A549 (cell line): ENCODE data around the gene NTF3. TPM values are rescaled to one million over a fixed set of nuclear protein-coding genes. Genes with fewer than 3 reads are reported as not detected.

Source experiments
- ATAC-seq, 2 experiments: fragments of 200-7000 bp in 1 of 2; fragments of >200 bp in 1 of 2; cut with Nextera tagmentation in 1 of 2; cut with Tn5 transposase in 1 of 2; 3 replicates each; pipeline versions ENCODE4 v1.8.0 to v1.9.1; 2018 to 2020; ENCODE audit warnings: mild to moderate bottlenecking in 1 of 2, moderate library complexity in 1 of 2
- CTCF ChIA-PET: fragments of 300-600 bp; sonication (Branson Sonifier 250); formaldehyde crosslinking; extraction: SDS; loops from one replicate; lab custom pipeline; 2021; ENCODE audit warnings: antibody characterized with exemption, inconsistent platforms; lab: Yijun Ruan, JAX
- POLR2A ChIA-PET: fragments of 350-600 bp; formaldehyde crosslinking; extraction: SDS; loops from one replicate; lab custom pipeline; 2021; ENCODE audit warnings: antibody characterized with exemption, inconsistent platforms; lab: Yijun Ruan, JAX
- DNase-seq, 2 experiments: peaks; one replicate each; pipeline versions ENCODE4 v3.0.0 to v3.0.0-alpha.2; 2011 to 2016; ENCODE audit warnings: low read depth in 1 of 2, low spot score in 1 of 2
- FAIRE-seq: peaks from 2 replicates; lab custom pipeline; 2011; peaks lifted over from hg19 to GRCh38; lab: Jason Lieb, UNC
- H3K27ac ChIP-seq, 2 experiments: fragments of >200 bp; sonication (Bioruptor Twin); formaldehyde crosslinking; 3 replicates each; pipeline ENCODE4 v1.5.1; 2016 to 2017
- H3K4me1 ChIP-seq: fragments of >200 bp; sonication (Bioruptor Twin); formaldehyde crosslinking; 3 replicates; pipeline ENCODE4 v1.6.1; 2016
- H3K4me2 ChIP-seq: fragments of >200 bp; sonication (Bioruptor Twin); formaldehyde crosslinking; 3 replicates; pipeline ENCODE4 v1.6.1; 2016
- H3K4me3 ChIP-seq: fragments of >200 bp; sonication (Bioruptor Twin); formaldehyde crosslinking; 3 replicates; pipeline ENCODE4 v1.5.1; 2016
- H3K9me3 ChIP-seq: fragments of >200 bp; sonication (Bioruptor Twin); formaldehyde crosslinking; 3 replicates; pipeline ENCODE4 v1.6.1; 2016
- CBX8 ChIP-seq: fragments of 200-600 bp; sonication (generic); IDR thresholded peaks from 2 replicates; pipeline ENCODE4 v1.6.1; 2016
- HDAC2 ChIP-seq: fragments of 200-600 bp; sonication (generic); IDR thresholded peaks from 2 replicates; pipeline ENCODE4 v1.6.1; 2016
- MYC ChIP-seq: IDR thresholded peaks from 2 replicates; pipeline ENCODE4 v1.6.1; 2012; ENCODE audit warnings: mild to moderate bottlenecking, inconsistent platforms, low read length, improper control_type of control experiment, borderline replicate concordance
- NPAS2 ChIP-seq: fragments of 250-450 bp; sonication (Bioruptor Pico); IDR thresholded peaks from 2 replicates; pipeline ENCODE4 v1.8.0; 2022; ENCODE audit warnings: mild to moderate bottlenecking, moderate library complexity, borderline replicate concordance
- POLR2A ChIP-seq: IDR thresholded peaks from 2 replicates; pipeline ENCODE4 v1.6.1; 2012; ENCODE audit warnings: mild to moderate bottlenecking, low read length
- RAD21 ChIP-seq, 2 experiments: fragments of >200 bp in 1 of 2; sonication (Bioruptor Twin) in 1 of 2; formaldehyde crosslinking in 1 of 2; IDR thresholded peaks in 1 of 2; conservative IDR thresholded peaks in 1 of 2; 2 replicates in 1 of 2; 3 replicates in 1 of 2; pipeline ENCODE4 v1.6.1; 2012 to 2018; ENCODE audit warnings: inconsistent platforms in 1 of 2
- RNF2 ChIP-seq: fragments of 200-600 bp; sonication (generic); IDR thresholded peaks from 2 replicates; pipeline ENCODE4 v1.6.1; 2016; ENCODE audit warnings: low read depth, mild to moderate bottlenecking, antibody characterized with exemption, moderate library complexity, borderline replicate concordance
- SMC3 ChIP-seq: fragments of >200 bp; sonication (Bioruptor Twin); formaldehyde crosslinking; IDR thresholded peaks from 3 replicates; pipeline ENCODE4 v1.6.1; 2018; ENCODE audit warnings: inconsistent platforms
- TFCP2L1 ChIP-seq: fragments of 250-450 bp; sonication (Bioruptor Pico); IDR thresholded peaks from 2 replicates; pipeline ENCODE4 v1.5.0; 2021; ENCODE audit warnings: mild to moderate bottlenecking
- ZC3H11A ChIP-seq: fragments of 450-650 bp; IDR thresholded peaks from 2 replicates; pipeline ENCODE4 v1.6.1; 2014; ENCODE audit warnings: antibody characterized with exemption, mild to moderate bottlenecking
- ZFP36 ChIP-seq: fragments of 450-650 bp; IDR thresholded peaks from 2 replicates; pipeline ENCODE4 v1.6.1; 2014; ENCODE audit warnings: borderline replicate concordance; ENCODE audit not compliant: partially characterized antibody
- WGBS: methylation state at CpG from one replicate; pipeline ENCODE4 v1.1.6; 2017; ENCODE audit errors: missing lambda C conversion rate; 5-methylcytosine and 5-hydroxymethylcytosine counted together
- polyA plus RNA-seq, 4 experiments: library from polyadenylated mRNA; depleted of rRNA in 3 of 4; stranded (reverse); fragments of >200 nt; fragmentation: RNase III in 1 of 4; extraction: RNeasy Plus Mini Kit Qiagen cat#74134 plus additional on column Dnase treatment in 1 of 4; gene quantifications; 2 replicates in 3 of 4; 3 replicates in 1 of 4; pipeline ENCODE4 v1.2.3, GENCODE V29; 2011 to 2017
- TF ChIP-seq, protein P1 (sequence below): fragments of 450-650 bp; IDR thresholded peaks from 2 replicates; pipeline ENCODE4 v1.6.1; 2014; ENCODE audit warnings: antibody characterized with exemption
- TF ChIP-seq, protein P2 (sequence below): fragments of 250-450 bp; sonication (Bioruptor Pico); IDR thresholded peaks from 2 replicates; pipeline ENCODE4 v1.5.0; 2020; ENCODE audit warnings: low read depth, mild to moderate bottlenecking, moderate library complexity
- TF ChIP-seq, protein P3 (sequence below): fragments of >200 bp; sonication (Bioruptor Twin); formaldehyde crosslinking; IDR thresholded peaks from 3 replicates; pipeline ENCODE4 v1.5.1; 2016

The NTF3 gene
- polyA plus RNA-seq, 2 of the 4 experiments (the other 2 are of a cell fraction) = not detected

DNA sequence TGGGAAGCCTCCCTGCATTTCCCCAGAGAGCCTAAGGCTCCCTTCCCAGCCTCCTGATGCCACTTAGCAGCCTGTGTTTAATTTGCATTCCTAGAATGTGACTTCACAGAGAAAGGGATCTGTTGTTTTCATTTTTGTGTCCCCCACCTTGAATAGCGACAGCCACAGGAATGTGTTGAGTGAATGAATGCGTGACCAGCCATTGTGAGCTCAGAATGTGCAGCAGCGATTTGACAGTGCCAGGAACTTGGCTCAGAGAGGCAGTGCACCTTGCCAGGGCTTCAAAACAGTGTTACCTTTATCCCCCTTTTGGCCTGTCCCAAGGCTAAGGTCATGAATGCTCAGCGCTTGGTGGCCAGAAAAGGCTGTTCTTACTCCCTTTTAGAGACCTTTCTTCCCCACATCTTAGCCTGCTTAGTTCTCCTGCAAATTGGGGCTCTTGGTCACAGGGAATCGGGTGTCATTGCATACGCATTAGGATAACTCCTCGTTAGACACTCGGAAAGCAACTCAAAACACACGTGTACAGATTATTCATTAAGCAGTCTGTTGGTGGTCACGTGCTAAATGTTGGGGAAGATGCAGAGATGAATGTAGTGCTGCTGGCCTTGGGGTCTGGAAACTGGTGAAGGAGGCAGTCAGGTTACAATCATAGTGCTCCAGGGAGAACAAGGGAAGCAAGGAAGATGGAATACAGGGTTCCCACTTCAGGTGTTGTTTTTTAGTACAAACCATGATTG is 9.8 kb downstream of the NTF3 start:
- Histone ChIP-seq H3K4me2 (no peak overlapping the region), H3K27ac (no peak overlapping the region), H3K9me3 (no peaks in the 10 kb centered on the region), H3K4me1 (no peaks in the 10 kb centered on the region), H3K4me3 (no peak overlapping the region)
- no peak for FAIRE-seq
- TF ChIP-seq MYC (no peak), TFCP2L1 (CRISPR knock-in tag) (no peak), HDAC2 (no peak), ZC3H11A (no peak), NPAS2 (no peak)
- TF ChIP-seq, protein P1, sequence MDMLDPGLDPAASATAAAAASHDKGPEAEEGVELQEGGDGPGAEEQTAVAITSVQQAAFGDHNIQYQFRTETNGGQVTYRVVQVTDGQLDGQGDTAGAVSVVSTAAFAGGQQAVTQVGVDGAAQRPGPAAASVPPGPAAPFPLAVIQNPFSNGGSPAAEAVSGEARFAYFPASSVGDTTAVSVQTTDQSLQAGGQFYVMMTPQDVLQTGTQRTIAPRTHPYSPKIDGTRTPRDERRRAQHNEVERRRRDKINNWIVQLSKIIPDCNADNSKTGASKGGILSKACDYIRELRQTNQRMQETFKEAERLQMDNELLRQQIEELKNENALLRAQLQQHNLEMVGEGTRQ = no peak
- TF ChIP-seq, protein P2, sequence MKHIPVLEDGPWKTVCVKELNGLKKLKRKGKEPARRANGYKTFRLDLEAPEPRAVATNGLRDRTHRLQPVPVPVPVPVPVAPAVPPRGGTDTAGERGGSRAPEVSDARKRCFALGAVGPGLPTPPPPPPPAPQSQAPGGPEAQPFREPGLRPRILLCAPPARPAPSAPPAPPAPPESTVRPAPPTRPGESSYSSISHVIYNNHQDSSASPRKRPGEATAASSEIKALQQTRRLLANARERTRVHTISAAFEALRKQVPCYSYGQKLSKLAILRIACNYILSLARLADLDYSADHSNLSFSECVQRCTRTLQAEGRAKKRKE = no peak
- 24% methylated on average over 10 of the region's 10 CpGs for WGBS
- no peak for ATAC-seq
- DNase-seq = no peak
- ChIA-PET CTCF (interaction anchor here (0.6 to 1.4 kb wide), 7 partner anchors 7 to 584 kb away, joined by 3 to 5 read pairs (median 3); partner anchors contain the start of gene NTF3), POLR2A (no interaction called here)

DNA sequence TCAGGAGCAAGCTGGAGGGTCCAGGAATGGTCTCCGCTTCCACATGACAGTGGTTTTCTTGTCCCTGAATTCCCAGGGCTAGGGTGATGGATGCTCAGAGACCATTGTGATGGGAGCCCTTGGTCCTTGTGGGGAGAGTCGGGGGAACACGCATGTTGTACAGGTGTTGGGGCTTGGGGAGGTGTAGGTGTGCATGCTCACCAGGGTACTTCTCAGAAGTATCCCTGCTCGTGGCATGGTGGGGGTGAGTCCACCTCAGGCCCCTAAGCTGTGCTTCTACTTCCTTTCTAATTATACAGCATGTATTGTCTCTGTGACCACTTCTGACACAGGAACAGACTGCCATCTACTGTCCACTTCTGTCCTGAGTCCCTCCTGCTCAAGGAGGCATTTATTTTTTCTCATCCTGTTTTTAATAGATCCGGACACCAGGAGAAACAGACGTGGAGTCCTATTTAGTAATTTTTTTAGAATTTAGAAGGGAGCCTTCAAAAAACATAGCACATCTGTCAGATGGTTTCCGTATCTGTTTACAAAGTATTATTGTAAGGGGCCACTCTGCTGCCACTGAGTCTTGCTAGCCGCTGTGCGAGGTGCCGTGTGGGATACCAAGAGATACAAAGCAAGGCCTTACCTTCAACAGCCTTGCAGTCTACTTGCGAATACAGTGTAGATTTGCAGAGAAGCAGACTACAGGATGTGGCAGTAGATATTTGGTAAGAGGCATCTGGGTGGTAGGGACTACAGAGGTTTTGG is 10.5 kb downstream of the NTF3 start:
- 45% methylated on average over 11 of the region's 11 CpGs for WGBS
- no peak for FAIRE-seq
- no peaks in the 10 kb centered on the region for H3K9me3 ChIP-seq
- TF ChIP-seq ZFP36 (no peak), POLR2A (no peak), RAD21 (conservative IDR thresholded peaks at IDR 0.05 in 1 of 2, IDR thresholded peaks at IDR 0.05 in 1 of 2) (peak; percentile 55 to 72; a peak in 4 of 5 replicates), SMC3 (peak; percentile 40; the same call in 2 of the 3 replicates)
- TF ChIP-seq, protein P3, sequence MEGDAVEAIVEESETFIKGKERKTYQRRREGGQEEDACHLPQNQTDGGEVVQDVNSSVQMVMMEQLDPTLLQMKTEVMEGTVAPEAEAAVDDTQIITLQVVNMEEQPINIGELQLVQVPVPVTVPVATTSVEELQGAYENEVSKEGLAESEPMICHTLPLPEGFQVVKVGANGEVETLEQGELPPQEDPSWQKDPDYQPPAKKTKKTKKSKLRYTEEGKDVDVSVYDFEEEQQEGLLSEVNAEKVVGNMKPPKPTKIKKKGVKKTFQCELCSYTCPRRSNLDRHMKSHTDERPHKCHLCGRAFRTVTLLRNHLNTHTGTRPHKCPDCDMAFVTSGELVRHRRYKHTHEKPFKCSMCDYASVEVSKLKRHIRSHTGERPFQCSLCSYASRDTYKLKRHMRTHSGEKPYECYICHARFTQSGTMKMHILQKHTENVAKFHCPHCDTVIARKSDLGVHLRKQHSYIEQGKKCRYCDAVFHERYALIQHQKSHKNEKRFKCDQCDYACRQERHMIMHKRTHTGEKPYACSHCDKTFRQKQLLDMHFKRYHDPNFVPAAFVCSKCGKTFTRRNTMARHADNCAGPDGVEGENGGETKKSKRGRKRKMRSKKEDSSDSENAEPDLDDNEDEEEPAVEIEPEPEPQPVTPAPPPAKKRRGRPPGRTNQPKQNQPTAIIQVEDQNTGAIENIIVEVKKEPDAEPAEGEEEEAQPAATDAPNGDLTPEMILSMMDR = peak; percentile 43
- TF ChIP-seq, all 56 proteins: peak for 3
- DNase-seq = peak; percentile 24 to 60
- ATAC-seq = peak; percentile 68 to 85; a peak in 4 of 6 replicates
- Histone ChIP-seq H3K4me3 (no peak overlapping the region), H3K4me2 (no peak overlapping the region), H3K4me1 (no peaks in the 10 kb centered on the region), H3K27ac (no peak overlapping the region)
- ChIA-PET POLR2A (no interaction called here), CTCF (interaction anchor here (0.6 to 1.4 kb wide), 7 partner anchors 8 to 584 kb away, joined by 3 to 5 read pairs (median 3); partner anchors contain the start of gene NTF3)

DNA sequence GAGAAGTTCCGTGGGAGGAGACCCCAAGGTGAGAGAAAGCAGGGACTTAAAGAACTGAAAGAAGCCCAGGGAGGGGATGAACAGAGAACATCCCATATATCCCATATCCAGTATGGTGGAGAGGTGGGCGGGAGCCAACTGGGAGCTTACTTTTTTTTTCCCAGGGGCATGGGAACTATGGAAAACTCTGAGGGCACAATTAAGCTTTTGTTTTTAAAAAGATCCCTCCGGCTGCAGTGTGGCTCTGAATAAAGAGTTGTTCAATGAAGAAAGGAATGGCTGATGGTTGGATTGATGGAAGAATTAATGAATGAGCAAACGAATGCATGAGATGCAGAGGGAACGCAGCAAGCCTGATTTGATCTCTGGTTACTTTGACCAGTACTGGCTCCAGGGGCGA is 12.6 kb downstream of the NTF3 start:
- Histone ChIP-seq H3K9me3 (no peaks in the 10 kb centered on the region), H3K4me3 (no peak overlapping the region), H3K27ac (no peak overlapping the region), H3K4me2 (no peak overlapping the region), H3K4me1 (no peaks in the 10 kb centered on the region)
- no peak for DNase-seq
- ChIA-PET CTCF (interaction anchor here (2.1 kb wide), 1 partner anchor 17 kb away, joined by 8 read pairs; no protein-coding TSS in a partner anchor), POLR2A (no interaction called here)
- FAIRE-seq = no peak
- 1% methylated on average over 6 of the region's 6 CpGs for WGBS
- TF ChIP-seq CBX8 = peak; percentile 82; the same call in 1 of the 2 replicates
- TF ChIP-seq RNF2 = no peak
- no peak for ATAC-seq
